Body of pancreas (tissue), 4 donors: ENCODE results near the gene FAHD2A.
"Not testable (repeated sequence)": the region's sequence is repeated elsewhere in the genome, so short reads cannot be mapped to it uniquely, and the experiment has no call there.

ENCODE experiments used
- CTCF ChIP-seq, 7 experiments: fragments of 450-650 bp in 4 of 7; fragments of 200-600 bp in 3 of 7; sonication (generic) in 3 of 7; IDR thresholded peaks; one replicate each; pipeline ENCODE4 v1.5.1; 2016 to 2019; ENCODE audit warnings: antibody characterized with exemption in 7 of 7
- POLR2A ChIP-seq, 3 donors: fragments of 450-650 bp; IDR thresholded peaks; one replicate each; pipeline ENCODE4 v1.6.1; 2016; ENCODE audit warnings: antibody characterized with exemption in 3 of 3, mild to moderate bottlenecking in 2 of 3

GRCh38 chr2:95415138-95415537 lies 12.6 kb downstream of the FAHD2A start:
- not testable (repeated sequence) for TF ChIP-seq CTCF, POLR2A (IDR thresholded peaks at IDR 0.05)
